Right lobe of liver (tissue), 6 donors: ENCODE results near the gene PARP9. TPM values are rescaled to one million over a fixed set of nuclear protein-coding genes. Genes with fewer than 3 reads are reported as not detected.
A peak's percentile ranks its signal among the peaks of the same experiment; 100 is the strongest.
"Not testable (repeated sequence)": the region's sequence is repeated elsewhere in the genome, so short reads cannot be mapped to it uniquely, and the experiment has no call there.

Experiments used
- ATAC-seq, 4 donors: fragments of 200-7000 bp; cut with Tn5 transposase; one replicate each; pipeline ENCODE4 v1.9.1; 2020; ENCODE audit warnings: mild to moderate bottlenecking in 4 of 4, moderate library complexity in 4 of 4
- DNase-seq, 3 donors: peaks; one replicate each; pipeline ENCODE4 v3.0.0-alpha.2; 2020
- H3K27ac ChIP-seq, 3 donors: fragments of 200-600 bp; one replicate each; pipeline ENCODE4 v1.8.0; 2022
- H3K27me3 ChIP-seq, 2 donors: fragments of 200-600 bp; one replicate each; pipeline ENCODE4 v1.8.0; 2022
- H3K36me3 ChIP-seq, 4 donors: fragments of 200-600 bp; sonication (generic) in 1 of 4; one replicate each; pipeline versions ENCODE4 v1.5.1 to v1.8.0; 2017 to 2022; ENCODE audit warnings: control low read depth in 1 of 4
- H3K4me1 ChIP-seq, 4 donors: fragments of 200-600 bp; sonication (generic) in 1 of 4; one replicate each; pipeline versions ENCODE4 v1.5.1 to v1.8.0; 2017 to 2022; ENCODE audit warnings: control low read depth in 1 of 4
- H3K4me3 ChIP-seq, 3 donors: fragments of 200-600 bp; one replicate each; pipeline ENCODE4 v1.8.0; 2022
- H3K9me3 ChIP-seq, 4 donors: fragments of 200-600 bp; sonication (generic) in 1 of 4; one replicate each; pipeline versions ENCODE4 v1.5.1 to v1.8.0; 2017 to 2022; ENCODE audit warnings: control low read depth in 1 of 4
- POLR2A ChIP-seq: fragments of 450-650 bp; IDR thresholded peaks from one replicate; pipeline ENCODE4 v1.6.1; 2017; ENCODE audit warnings: antibody characterized with exemption, mild to moderate bottlenecking
- WGBS: methylation state at CpG from one replicate; pipeline ENCODE4 v1.1.6; 2018; ENCODE audit warnings: low coverage, low lambda C conversion rate; ENCODE audit not compliant: insufficient coverage; ENCODE audit errors: missing lambda C conversion rate; 5-methylcytosine and 5-hydroxymethylcytosine counted together
- intact Hi-C, 2 donors: fragments of 100-400 bp; cut with DNase I; formaldehyde crosslinking; loops; one replicate each; pipeline versions ENCODE4 v1.11.2 to v1.14.1; 2022
- total RNA-seq, 6 experiments: library from RNA; depleted of rRNA in 2 of 6; stranded (reverse); fragments of >200 nt in 2 of 6; fragmentation: NEBNext Ultra II Directional in 3 of 6; extraction: Animal tissue kit (Norgen Biotek cat#: 25700) in 3 of 6; gene quantifications; one replicate each; pipeline versions ENCODE4 v1.1.0 to v1.2.4, GENCODE V29; 2016 to 2023
- TF ChIP-seq, protein P1 (sequence below), 4 donors: fragments of 200-600 bp in 3 of 4; fragments of 450-650 bp in 1 of 4; IDR thresholded peaks; one replicate each; pipeline versions ENCODE4 v1.5.1 to v1.8.0; 2016 to 2022; ENCODE audit warnings: antibody characterized with exemption in 4 of 4, mild to moderate bottlenecking in 2 of 4
- donor health status: DM: no; HTN: yes; CAD: no.
- donor health status: DM: no; HTN: no; CAD: no.
- donor health status: DM: no; HTN: no; CAD: no.
- donor health status: DM: no; HTN: yes; CAD: no.
- donor health status: DM: no; HTN: yes; CAD: no.

PARP9 gene
- total RNA-seq, 6 experiments from 2014 or later = 35.5 to 64.7 (median 42.5) TPM

DNA sequence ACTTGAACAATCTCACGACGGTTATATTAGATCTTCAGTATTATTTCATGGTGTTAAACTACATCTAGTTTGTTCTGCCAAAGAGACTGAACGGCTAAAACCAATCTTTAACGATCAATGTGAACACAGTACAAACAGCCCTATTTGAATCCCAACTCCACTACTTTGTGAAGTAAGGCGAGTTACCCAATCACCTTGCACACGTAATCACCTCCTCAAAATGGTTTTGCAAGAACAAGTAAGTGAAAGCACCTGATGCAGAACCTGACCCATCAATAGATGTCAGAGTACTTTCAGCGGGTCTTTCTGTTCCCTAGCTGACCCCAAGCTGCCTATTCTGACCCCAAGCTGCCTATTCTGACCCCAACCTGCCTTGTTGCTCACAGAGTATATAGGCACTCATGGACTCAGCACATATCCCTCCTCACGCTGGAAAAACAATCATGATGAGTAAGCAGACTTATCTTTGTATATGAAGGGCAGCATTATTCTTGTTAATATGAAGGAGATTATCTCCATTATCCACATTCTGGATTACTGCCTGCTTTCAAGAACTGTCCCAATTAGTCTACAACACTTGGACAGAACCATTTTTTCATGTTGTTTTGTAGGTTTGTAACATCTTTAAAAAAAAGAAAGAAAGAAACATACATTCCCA lies 53.1 kb downstream of the PARP9 start:
- Histone ChIP-seq H3K4me3 (no peak overlapping the region), H3K9me3 (no peaks in the 10 kb centered on the region), H3K27me3 (no peaks in the 10 kb centered on the region), H3K36me3 (no peaks in the 10 kb centered on the region), H3K4me1 (peaks cover 0 to 49% (median 15%) of the 10 kb centered on the region in 4 donors), H3K27ac (peak overlapping the region in 2 of 3 donors; percentile 6 to 67)
- TF ChIP-seq POLR2A = no peak
- TF ChIP-seq, protein P1, sequence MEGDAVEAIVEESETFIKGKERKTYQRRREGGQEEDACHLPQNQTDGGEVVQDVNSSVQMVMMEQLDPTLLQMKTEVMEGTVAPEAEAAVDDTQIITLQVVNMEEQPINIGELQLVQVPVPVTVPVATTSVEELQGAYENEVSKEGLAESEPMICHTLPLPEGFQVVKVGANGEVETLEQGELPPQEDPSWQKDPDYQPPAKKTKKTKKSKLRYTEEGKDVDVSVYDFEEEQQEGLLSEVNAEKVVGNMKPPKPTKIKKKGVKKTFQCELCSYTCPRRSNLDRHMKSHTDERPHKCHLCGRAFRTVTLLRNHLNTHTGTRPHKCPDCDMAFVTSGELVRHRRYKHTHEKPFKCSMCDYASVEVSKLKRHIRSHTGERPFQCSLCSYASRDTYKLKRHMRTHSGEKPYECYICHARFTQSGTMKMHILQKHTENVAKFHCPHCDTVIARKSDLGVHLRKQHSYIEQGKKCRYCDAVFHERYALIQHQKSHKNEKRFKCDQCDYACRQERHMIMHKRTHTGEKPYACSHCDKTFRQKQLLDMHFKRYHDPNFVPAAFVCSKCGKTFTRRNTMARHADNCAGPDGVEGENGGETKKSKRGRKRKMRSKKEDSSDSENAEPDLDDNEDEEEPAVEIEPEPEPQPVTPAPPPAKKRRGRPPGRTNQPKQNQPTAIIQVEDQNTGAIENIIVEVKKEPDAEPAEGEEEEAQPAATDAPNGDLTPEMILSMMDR (IDR thresholded peaks at IDR 0.05) = no peak
- DNase-seq = peak in 1 of 3 donors; percentile 73
- intact Hi-C loops = no loop called here
- 31% methylated on average over 8 of the region's 8 CpGs for WGBS
- ATAC-seq = peak; percentile 45 to 64 (median 48)

DNA sequence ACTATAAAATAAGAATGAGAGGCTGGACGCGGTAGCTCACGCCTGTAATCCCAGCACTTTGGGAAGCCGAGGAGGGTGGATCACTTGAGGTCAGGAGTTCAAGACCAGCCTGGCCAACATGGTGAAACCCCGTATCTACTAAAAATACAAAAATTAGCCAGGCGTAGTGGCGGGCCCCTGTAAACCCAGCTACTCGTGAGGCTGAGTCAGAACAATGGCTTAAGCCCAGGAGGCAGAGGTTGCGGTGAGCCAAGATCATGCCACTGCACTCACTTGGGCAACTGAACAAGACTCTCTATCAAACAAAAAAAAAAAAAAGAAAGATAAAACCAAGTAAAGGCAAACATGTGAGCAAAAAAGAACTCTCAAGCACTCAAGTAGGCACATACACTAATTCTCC lies 55.2 kb downstream of the PARP9 start:
- not testable (repeated sequence) for ATAC-seq

DNA sequence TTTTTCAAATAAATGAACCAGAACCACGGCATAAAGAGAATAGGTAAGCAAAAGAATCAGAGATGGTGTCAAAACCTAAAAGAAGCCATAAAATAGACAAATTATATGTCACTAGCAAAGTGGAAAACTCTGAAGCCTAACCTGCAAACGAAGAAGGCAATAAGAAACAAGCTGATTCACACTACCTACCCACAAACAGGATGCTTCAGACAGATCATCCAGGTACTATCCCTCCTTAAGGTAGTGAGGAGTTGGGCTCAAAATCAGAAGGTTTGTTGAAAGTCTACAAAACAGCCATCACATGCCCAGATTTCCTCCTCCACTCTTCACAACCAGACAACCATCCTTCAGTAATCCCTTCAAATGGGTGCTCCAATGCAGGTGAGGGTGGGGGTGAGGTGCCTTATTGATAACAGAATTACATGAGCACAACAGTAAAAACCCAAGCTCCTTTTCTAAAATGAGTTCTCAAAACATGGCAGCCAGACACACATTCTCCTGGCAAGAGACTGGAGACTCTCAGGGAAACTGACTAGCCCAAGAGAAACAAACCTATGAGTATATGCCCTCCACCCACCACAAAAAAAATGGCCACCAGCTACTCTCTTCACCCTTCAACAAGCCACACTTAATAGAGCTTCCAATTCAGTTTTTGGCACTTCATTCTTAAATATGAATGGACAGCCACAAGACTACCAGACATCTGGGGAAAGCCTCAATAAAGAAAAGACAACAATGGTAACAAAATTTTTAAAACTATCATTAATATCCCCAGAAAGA lies 55.8 kb downstream of the PARP9 start:
- no peaks in the 10 kb centered on the region for H3K27me3 ChIP-seq
- no peak overlapping the region for H3K27ac ChIP-seq
- WGBS = 82% methylated on average over 2 of the region's 2 CpGs
- TF ChIP-seq, protein P1 (IDR thresholded peaks at IDR 0.05) = no peak
- TF ChIP-seq POLR2A = no peak
- no peaks in the 10 kb centered on the region for H3K36me3 ChIP-seq
- no peak for DNase-seq
- intact Hi-C loops = no loop called here
- H3K4me1 ChIP-seq = peaks cover 0 to 41% (median 9%) of the 10 kb centered on the region in 4 donors
- ATAC-seq = no peak
- no peak overlapping the region for H3K4me3 ChIP-seq
- H3K9me3 ChIP-seq = no peaks in the 10 kb centered on the region

More for the DNA sequence above, 55.2 kb downstream of the PARP9 start:
- H3K4me3 ChIP-seq, H3K9me3 ChIP-seq, H3K36me3 ChIP-seq, intact Hi-C loops, DNase-seq, H3K27me3 ChIP-seq: not testable (repeated sequence)
- 86% methylated on average over 9 of the region's 9 CpGs for WGBS
- Histone ChIP-seq H3K4me1 (peaks cover 0 to 45% (median 11%) of the 10 kb centered on the region in 4 donors), H3K27ac (peak overlapping the region in 1 of 3 donors; percentile 20)

DNA sequence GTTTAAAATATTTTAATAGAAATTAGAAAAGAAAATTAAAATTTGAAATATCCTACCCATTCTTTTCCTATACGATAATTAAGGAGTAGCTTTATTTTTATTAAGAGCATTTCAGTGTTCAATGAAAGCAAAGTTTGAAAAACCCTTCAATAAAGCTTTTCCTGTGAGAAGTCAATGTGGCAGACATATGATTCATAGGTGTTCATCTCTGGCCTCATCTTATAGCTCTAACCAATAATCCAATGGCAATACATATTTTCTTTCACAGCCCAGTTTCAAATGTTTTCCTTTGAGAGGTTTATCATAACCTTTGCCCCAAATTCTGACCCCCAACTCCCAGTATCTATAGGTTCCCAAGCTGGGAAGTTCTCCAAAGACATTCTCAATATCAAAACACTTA lies 57.6 kb downstream of the PARP9 start:
- TF ChIP-seq POLR2A = no peak
- TF ChIP-seq, protein P1 (IDR thresholded peaks at IDR 0.05) = no peak
- 83% methylated on average over 1 of the region's 1 CpG for WGBS
- Histone ChIP-seq H3K27me3 (no peaks in the 10 kb centered on the region), H3K36me3 (no peaks in the 10 kb centered on the region), H3K27ac (no peak overlapping the region), H3K9me3 (no peaks in the 10 kb centered on the region), H3K4me3 (no peak overlapping the region), H3K4me1 (peaks cover 0 to 24% (median 3%) of the 10 kb centered on the region in 4 donors)
- ATAC-seq (no peak), DNase-seq (no peak)
- intact Hi-C loops = no loop called here

DNA sequence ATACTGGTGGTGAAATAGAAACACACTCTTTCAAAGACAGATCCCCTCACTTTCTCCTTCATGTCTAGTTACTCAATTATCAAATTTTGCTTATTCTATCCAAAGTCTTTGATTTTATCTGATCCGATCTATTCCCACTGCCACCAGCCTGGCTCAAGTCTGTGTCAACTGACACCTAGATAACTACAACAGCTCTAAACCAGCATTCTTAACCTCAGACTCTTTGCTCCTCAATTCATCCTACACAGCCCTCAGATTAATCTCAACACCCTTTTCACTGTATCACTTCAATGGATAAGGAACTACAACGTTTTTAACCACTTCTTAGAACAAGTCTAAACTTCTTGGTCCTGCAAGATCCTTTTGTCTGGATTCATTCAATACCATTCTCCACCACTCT lies 58.4 kb downstream of the PARP9 start:
- no peaks in the 10 kb centered on the region for H3K9me3 ChIP-seq
- 29% methylated on average over 2 of the region's 2 CpGs for WGBS
- H3K4me3 ChIP-seq = no peak overlapping the region
- no peaks in the 10 kb centered on the region for H3K36me3 ChIP-seq
- H3K27ac ChIP-seq = no peak overlapping the region
- peaks cover 0 to 18% (median 0%) of the 10 kb centered on the region in 4 donors for H3K4me1 ChIP-seq
- no peaks in the 10 kb centered on the region for H3K27me3 ChIP-seq
- DNase-seq (no peak), ATAC-seq (peak in 1 of 4 donors; percentile 21)
- intact Hi-C loops = no loop called here
- TF ChIP-seq, protein P1 (IDR thresholded peaks at IDR 0.05) = no peak
- no peak for TF ChIP-seq POLR2A
